HG03432 (cell line): ENCODE measurements around the gene TUBD1.

Source experiments
- ATAC-seq: cut with Tn5 transposase; IDR thresholded peaks from one replicate; pipeline ENCODE4 v1.9.1; 2021; ENCODE audit warnings: mild to moderate bottlenecking, moderate library complexity; ENCODE audit not compliant: unreplicated experiment

The TUBD1 gene

DNA sequence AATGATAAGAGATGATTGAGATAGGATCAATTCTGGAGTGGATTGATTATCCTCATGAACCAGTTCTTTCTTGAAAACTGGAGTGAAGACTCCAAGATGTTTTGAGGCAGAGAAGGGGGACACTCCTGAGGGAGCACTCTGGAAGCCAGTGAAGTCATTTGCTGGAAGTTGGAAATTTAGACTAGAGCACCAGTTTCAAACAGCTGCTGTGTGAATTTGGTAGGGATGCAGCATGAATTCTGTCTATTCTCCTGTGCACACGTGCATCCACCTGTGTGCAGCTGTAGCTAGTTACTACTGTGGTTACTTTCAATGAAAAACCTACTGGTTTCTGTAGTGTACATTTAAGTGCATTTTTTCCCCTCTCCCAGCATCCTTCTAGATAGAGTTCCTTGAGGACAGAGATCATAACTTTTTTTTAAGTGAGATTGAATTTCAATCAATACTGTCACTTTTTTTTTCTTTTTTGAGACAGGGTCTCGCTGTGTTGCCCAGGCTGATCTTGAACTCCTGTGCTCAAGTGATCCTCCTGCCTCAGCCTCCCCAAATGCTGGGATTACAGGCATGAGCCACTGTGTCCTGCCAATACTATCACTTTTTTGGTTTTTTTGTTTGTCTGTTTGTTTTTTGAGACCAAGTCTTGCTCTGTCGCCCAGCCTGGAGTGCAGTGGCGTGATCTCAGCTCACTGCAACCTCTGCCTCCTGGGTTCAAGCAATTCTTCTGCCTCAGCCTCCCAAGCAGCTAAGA is 65.9 kb downstream of the TUBD1 start:
- ATAC-seq = no peak

DNA sequence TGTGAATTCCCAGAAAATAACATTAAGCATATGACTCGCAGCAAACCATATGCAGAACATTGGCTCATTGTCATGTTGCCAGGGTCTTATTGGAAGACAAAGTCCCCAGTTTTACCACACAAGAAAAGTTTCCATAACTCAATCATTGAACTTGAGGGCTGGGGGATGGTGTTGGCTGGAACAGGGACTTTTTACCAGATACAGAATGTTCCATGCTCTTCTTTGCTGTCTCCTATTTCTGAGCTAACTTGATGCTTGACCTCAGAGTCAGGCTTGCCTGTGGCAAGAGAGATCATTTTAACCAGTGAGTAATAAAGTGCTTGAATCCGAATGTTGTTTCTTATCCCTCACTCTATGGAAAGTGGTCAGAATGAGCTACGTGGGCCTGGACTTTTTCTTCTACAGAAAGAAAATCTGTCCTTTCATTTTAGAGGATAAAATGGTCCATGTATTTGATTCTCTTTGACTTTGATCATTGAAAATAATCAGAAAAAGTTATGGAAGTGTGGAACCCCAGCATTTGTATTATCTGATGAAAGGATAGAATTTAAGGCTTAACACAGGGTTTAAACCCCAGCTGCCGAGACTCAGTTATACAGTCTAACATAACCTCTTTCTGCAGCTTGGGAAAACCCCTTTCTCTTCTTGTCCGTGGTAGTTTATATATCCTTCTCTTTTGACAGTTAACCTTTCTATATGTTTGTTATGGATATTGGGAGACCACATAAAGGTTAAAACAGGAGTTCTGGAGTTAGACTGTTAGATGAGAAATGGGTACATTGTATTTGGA is 67.0 kb downstream of the TUBD1 start:
- ATAC-seq = no peak

DNA sequence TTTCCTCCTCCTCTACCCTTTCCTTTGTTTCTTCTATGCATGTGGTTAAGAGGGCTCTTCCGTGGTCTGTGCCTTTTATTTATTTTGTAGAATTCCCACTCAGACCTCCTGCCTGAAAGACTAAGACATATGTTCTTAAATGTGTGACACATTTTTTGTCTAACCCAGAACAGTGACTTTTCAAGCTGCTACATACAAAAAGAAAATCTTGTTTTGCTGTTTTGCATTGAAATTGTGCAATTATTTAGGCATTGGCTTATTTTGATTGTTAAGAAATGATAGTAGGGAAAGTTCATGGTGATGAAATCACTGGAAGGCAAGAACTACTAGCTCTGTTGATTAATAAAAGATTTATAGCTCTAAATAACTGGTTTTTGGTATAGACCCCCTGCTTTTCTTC is 76.8 kb downstream of the TUBD1 start:
- ATAC-seq = no peak

DNA sequence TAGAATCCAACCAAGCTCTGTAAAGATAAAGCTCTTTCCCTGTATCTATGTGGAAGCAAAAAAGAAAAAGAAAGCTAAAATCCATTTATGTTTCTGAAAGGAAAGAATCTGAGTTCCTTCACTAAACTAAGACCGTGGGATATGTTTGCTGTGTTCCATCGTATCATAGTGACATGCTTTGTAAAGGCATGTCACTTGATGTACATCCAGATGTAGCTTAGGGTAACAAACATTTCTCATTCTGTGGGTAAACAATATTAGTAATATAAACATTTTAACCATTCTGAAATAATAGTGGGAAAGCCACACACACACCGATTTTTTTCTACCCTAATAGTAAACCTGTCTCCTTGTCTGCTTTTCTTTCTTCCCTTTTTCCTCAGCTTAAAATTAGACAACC is 78.1 kb downstream of the TUBD1 start:
- ATAC-seq = no peak

DNA sequence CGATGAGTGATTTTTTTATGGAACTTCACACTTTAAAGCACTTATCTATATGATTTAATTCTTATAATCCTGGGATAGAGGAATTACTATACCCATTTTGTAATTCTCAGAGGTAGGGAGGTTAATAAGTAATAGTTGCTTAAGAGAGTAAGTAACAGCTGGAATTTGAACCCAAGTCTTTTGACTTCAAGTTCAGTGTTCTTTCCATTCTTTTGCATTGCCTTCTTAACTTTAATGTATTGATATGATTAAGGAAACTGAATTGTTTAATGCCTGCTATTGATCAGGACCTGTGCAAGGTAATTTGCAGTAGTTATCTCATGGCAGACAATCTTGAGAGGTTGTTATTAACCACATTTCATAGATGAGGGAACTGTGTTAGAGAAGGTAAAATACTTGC is 78.5 kb downstream of the TUBD1 start:
- ATAC-seq = no peak

DNA sequence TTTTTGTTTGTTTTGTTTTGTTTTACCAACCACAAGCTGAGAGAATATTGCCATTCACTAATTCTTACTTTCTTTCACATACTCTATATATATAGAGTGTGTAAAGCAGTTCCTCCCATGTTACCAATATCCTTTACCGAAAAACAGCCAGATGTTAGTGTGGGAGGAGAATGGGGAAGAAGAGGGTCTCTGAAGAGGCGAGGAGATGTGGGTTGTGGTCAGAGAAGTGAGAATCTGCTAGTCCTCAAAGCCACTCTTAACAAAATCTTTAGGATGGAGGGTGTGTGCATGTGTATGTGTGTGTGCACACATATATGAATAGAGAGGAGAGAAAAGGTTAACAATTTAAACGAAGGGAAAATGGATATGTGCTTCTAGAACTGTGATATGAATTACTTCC is 80.6 kb downstream of the TUBD1 start:
- no peak for ATAC-seq

DNA sequence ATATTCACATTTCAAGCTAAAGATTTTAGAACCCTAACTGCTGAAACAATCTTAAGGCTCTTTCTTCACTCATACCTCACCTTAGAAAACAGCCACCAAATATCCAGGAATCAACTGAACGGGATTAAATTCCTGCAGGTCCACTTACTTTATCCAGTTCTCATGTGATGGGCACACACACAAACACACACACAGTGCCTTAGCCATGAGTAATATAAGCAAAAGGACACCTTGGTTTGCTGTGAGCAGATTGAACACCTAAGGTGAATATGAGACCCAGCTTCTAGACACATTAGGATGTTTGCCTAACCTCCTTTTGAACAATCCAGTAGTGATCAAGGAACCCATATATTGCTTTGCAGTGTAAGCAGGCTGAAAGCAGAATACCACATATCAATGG is 81.5 kb downstream of the TUBD1 start:
- ATAC-seq = no peak

DNA sequence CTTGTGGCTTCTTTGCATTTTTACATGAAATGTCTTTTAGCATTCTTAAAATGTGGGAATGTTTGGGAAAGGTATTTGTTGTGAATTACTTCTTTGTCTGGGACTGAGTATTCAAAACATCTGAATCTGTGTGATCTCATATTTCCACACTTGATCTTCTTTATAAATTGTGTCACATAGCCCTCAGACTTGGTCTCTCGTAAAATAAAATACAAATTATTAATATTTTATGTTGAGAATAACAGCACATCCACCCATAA is 81.9 kb downstream of the TUBD1 start:
- no peak for ATAC-seq
